ENCODE results near the gene KCMF1.

GRCh38 chr2:84942964-84943421, 28.0 kb upstream of the KCMF1 start:
- TF ChIP-seq POLR2AphosphoS5 (IDR thresholded peaks at IDR 0.05; ENCODE audit: control insufficient read depth, insufficient read depth, low read depth, low read length) (no peak), TAF1 (IDR thresholded peaks at IDR 0.05; ENCODE audit: control insufficient read depth, extremely low read depth, insufficient read depth, low read length, severe bottlenecking) (no peak), PHF21A (IDR thresholded peaks at IDR 0.05; ENCODE audit: borderline replicate concordance, low read depth) (no peak), YBX1 (IDR thresholded peaks at IDR 0.05) (no peak), ZNF592 (IDR thresholded peaks at IDR 0.05) (no peak)
- TF ChIP-seq, protein P1, sequence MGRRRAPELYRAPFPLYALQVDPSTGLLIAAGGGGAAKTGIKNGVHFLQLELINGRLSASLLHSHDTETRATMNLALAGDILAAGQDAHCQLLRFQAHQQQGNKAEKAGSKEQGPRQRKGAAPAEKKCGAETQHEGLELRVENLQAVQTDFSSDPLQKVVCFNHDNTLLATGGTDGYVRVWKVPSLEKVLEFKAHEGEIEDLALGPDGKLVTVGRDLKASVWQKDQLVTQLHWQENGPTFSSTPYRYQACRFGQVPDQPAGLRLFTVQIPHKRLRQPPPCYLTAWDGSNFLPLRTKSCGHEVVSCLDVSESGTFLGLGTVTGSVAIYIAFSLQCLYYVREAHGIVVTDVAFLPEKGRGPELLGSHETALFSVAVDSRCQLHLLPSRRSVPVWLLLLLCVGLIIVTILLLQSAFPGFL (CRISPR knock-in tag; IDR thresholded peaks at IDR 0.05) = no peak
- TF ChIP-seq, protein P2, sequence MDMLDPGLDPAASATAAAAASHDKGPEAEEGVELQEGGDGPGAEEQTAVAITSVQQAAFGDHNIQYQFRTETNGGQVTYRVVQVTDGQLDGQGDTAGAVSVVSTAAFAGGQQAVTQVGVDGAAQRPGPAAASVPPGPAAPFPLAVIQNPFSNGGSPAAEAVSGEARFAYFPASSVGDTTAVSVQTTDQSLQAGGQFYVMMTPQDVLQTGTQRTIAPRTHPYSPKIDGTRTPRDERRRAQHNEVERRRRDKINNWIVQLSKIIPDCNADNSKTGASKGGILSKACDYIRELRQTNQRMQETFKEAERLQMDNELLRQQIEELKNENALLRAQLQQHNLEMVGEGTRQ (CRISPR knock-in tag; IDR thresholded peaks at IDR 0.05) = no peak

Measured in K562 (cell line).